Frontal cortex (tissue), 4 donors: ENCODE measurements around the gene CTDNEP1. TPM values are rescaled to one million over a fixed set of nuclear protein-coding genes. Genes with fewer than 3 reads are reported as not detected.

ENCODE experiments used
- DNase-seq, 2 donors: peaks; one replicate each; pipeline ENCODE4 v3.0.0; 2012; ENCODE audit warnings: low spot score in 2 of 2
- FAIRE-seq: peaks from 2 replicates; lab custom pipeline; 2012; peaks lifted over from hg19 to GRCh38; lab: Jason Lieb, UNC
- total RNA-seq: library from RNA; depleted of rRNA; stranded (reverse); fragments of >200 nt; gene quantifications from one replicate; pipeline ENCODE4 v1.2.3, GENCODE V29; 2014
- donor health status: control.
- donor health status: control.
- donor health status: control.

CTDNEP1 gene
- total RNA-seq, 1 donor from 2014 or later = 18.8 TPM

GRCh38 chr17:7235693-7236665, 15.6 kb downstream of the CTDNEP1 start:
- FAIRE-seq (no peak), DNase-seq (no peak)

DNA sequence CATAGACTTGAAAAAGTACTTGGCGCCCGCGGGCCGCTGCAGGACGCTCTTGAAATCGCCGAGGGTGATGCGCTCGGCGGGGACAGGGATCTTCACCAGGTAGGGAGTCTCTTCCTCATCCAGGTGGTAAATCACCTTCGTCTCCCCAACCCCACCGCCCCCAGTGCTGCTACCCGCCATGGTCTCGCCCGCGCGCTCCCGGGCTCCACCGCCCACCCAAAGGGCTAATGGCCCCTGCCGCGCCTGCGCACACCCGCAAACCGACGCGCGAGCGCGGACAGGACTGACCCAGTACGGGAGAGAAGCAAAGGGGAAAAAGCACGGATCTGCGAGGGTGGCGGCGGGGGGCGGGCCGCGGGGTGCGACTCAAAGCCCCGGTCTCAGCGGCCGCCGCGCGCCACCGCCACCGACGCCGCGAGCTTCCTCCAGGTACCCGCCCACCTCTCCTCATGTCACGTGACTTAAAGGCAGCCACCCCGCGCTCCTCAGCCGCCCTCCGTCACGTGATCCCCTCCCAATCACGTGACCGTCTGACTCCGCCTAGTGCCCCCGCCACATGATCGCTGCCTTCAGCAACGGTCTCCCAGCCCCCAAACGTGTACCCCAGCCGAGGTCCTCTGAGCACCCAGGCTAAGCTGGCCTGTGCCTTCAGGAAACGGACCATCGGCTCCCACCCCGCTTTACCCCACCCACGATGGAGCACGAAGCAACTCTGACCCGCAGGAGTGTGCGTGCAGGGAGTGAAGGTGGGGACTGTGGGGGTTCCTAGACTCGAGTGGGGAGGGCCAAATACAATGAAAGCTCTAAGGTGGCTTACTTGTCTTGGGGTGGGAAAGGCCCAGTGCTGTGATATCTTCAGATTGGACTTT, 17.2 kb downstream of the CTDNEP1 start, which contains the start of gene DVL2:
TSS of gene DVL2 (minus strand) at position 435 of the 869 bp plus-strand sequence. CDS start at position 180, 255 bp downstream.
- DNase-seq (peak; percentile 97 to 98), FAIRE-seq (no peak)

DNA sequence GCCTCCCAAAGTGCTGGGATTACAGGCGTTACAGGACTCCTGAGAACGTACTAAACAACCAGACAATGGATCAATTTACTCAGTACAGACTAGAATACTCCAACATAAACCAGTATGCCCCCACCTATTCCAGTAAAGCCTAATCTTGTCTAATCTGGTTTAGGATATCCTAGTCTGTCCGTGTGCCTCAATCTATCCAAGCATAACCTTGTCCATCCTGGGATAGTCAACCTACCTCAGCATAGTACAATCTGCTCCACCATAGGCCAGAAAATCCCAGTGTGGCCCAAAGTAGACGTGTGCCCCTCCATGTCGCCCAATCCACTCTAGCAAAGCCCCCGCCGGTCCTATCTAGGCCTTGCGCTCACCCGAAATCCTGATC, 17.8 kb downstream of the CTDNEP1 start:
- FAIRE-seq = no peak

DNA sequence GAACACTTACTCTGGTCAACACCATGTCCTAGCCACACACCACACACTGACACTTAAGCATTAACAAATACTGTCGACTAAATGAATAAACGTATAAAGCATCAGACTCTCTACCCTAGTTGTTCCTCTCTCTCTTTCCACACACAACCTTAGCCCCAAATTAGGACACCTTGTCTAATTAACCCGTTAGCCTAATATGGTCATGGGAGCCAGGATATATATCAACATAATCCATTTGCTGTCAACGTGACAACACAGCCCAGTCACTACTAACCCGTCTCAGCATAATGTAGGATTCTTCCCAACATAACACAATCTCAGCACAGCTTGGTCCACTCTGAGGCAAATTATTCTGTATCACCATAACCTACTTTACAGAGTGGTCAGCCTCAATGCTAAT, 19.4 kb downstream of the CTDNEP1 start:
- no peak for FAIRE-seq
- no peak for DNase-seq

More for the DNA sequence above, 17.8 kb downstream of the CTDNEP1 start:
- DNase-seq = no peak

DNA sequence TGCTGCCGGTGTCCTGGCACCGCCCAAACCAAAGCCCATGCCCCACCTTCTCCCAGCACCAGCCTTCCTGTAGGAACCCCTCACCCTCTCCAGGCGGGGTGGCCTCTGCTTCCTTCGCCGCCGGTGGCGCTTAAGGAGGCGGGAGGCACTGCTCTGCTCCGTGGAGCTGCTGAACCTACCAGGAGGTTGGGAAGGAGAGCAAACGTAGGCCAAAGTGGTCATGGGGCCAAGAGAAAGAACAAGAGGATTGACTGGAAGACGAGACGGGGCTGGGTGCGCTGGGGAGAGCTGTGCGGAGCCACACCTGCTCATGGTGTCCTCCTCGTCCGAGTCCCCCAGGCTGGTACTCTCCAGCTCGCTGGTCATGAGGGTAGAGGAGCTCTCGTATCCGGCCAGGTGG, 22.0 kb downstream of the CTDNEP1 start:
- no peak for FAIRE-seq
- no peak for DNase-seq

GRCh38 chr17:7228920-7229319, 22.6 kb downstream of the CTDNEP1 start:
- DNase-seq = no peak
- no peak for FAIRE-seq

GRCh38 chr17:7226721-7227710, 24.5 kb downstream of the CTDNEP1 start:
- no peak for DNase-seq
- FAIRE-seq = no peak

GRCh38 chr17:7225711-7226331, 25.7 kb downstream of the CTDNEP1 start:
- no peak for FAIRE-seq
- no peak for DNase-seq

DNA sequence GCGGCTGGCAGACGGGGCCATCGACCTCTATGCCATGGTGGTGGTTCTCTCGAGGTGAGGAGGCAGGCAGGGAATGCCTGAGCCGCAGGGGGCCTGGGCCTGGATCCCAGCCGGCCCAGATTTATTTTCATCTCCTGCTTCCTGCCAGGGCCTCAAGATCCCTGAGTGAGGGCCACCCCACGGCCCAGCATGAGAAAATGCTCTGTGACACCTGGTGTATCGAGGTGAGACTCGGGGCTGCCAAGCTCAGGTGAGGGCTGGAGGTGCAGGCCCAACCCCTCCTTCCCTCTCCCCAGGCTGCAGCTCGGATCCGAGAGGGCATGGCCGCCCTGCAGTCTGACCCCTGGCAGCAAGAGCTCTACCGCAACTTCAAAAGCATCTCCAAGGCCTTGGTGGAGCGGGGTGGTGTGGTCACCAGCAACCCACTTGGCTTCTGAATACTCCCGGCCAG, 26.8 kb downstream of the CTDNEP1 start:
- no peak for DNase-seq
- FAIRE-seq = no peak

- DNase-seq (no peak), FAIRE-seq (no peak)
Measured at GRCh38 chr17:7224110-7224509, 27.4 kb downstream of the CTDNEP1 start.

DNA sequence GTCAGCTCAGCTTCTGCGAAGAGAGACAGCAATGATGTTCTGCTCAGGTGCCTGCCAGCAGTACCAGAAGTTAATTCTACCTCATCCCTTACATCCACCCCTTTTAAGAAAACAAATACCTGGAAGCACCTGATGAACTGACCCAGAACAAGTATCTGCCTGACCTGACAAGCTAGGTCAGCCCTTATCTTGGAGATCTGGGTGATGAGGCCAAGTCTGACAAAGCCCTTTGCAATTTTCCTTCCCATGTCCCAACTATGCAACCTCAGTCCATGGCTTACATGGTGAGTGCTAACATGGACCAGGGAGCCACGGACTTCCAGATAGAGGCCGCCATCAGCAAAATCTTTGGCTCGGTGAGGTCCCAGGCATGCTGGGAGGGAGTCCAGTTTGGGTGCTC, 28.2 kb downstream of the CTDNEP1 start:
- DNase-seq (no peak), FAIRE-seq (no peak)

- no peak for FAIRE-seq
Measured at GRCh38 chr17:7222972-7223292, 28.6 kb downstream of the CTDNEP1 start.

DNA sequence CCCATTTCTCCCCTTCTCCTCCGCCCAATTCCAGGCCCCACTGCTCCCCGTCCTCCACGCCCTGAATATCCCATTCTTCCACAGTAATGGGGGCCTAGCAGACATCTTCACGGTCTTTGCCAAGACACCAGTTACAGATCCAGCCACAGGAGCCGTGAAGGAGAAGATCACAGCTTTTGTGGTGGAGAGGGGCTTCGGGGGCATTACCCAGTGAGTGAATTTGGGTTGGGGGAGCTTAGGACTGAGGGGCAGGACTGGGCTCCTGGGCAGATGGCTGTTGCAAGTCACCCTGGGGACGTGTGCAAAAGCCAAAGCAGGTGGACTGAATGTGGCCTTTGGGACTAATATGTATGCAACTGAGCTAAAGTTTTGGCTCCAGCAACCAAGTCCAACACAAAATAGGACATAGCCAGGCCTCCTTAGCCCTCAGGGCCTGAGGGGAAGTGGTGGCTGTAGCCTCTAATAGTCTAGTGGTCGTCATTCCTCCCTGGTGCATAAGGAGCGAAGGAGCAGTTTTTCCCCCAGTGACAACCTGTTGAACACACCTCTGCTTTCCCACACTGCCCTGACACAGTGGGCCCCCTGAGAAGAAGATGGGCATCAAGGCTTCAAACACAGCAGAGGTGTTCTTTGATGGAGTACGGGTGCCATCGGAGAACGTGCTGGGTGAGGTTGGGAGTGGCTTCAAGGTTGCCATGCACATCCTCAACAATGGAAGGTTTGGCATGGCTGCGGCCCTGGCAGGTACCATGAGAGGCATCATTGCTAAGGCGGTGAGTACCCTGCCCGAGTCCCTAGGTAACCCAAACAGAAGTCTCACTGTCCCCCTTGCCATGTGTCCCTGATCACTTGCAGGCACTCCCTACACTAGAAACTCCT, 29.2 kb downstream of the CTDNEP1 start:
- no peak for DNase-seq
- FAIRE-seq = no peak

More at GRCh38 chr17:7222972-7223292, 28.6 kb downstream of the CTDNEP1 start:
- DNase-seq = no peak

- DNase-seq = no peak
- no peak for FAIRE-seq
Measured at GRCh38 chr17:7221278-7222092, 30.0 kb downstream of the CTDNEP1 start.

DNA sequence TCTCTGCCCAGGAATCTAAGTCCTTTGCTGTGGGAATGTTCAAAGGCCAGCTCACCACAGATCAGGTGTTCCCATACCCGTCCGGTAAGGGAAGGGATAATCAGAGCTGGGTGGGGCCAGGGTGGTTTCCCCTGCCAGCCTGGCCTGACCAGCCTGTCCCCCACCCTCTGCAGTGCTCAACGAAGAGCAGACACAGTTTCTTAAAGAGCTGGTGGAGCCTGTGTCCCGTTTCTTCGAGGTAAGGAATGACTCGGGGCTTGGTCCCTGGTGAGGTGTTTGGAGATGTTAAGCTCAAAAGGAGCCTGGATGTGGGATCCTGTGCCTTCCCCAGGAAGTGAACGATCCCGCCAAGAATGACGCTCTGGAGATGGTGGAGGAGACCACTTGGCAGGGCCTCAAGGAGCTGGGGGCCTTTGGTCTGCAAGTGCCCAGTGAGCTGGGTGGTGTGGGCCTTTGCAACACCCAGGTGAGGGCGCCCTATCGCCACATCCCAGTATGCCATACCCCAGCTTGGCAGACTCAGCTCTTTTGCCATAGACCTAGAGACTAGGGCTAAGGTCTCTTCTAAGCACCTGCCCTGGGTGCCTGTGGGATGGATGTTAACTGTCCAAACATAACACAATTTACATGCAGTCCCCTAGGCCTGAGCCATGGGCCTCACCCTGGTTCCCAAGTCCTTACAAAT, 30.8 kb downstream of the CTDNEP1 start:
- DNase-seq (no peak), FAIRE-seq (no peak)

GRCh38 chr17:7219812-7220592, 31.5 kb downstream of the CTDNEP1 start, which contains the start of the genes ACADVL and DLG4:
Gene ACADVL (plus strand): TSS chr17:7219938. CDS start chr17:7219985, 47 bp downstream.
Gene DLG4 (minus strand): TSS chr17:7219836.
- FAIRE-seq (no peak), DNase-seq (peak; percentile 90 to 95)
